NCI-H1092 treated with DMSO at 0.1 percent for 48 hours (cell line): ENCODE measurements around the gene GALNS.
"Not testable (repeated sequence)": the region's sequence is repeated elsewhere in the genome, so short reads cannot be mapped to it uniquely, and the experiment has no call there.

Source experiments
- DNase-seq: peaks from one replicate; lab custom pipeline; 2025; lab: John Stamatoyannopoulos, UW

Gene GALNS

DNA sequence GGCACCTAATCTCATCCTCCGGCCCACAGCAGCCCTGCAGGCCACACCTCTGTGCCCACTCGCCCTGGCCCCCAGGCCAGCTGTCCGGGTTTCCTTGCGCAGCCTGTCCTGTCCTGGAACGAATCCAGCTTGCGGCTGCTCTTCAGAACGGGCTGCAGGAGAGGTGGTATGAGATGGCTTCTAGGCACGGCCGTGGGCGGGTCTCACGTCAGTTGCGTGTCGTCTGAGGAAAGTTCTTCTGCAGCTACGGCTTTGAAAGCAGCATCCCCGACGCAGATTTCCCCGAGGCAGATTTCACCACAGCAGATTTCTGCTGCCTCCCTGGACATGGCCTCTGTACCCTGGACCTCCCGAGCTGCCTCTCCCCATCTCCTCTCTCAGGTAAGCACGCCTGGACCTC lies 18.2 kb downstream of the GALNS start:
- DNase-seq: no peak

DNA sequence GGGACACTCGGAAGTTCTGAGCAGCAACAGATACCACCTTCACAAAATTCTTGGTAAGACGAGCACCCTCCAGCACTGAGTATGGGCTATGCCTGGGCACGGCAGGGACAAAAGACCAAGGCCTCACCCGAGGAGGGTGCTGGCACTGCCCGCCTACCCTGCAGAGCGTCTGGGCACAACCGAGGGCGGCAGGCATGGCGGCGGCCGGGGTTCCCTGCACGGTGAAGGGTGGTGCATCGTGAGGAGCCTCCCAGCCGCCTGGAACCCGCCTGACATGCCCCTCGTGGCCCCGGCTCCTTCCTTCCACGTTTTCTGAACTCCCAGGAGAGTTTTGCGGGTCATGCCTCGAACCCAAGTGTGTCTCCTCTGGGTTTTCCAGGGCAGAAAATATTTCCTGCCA lies 18.9 kb downstream of the GALNS start:
- DNase-seq: no peak

- DNase-seq: no peak
These were observed 20.0 kb downstream of the GALNS start for GRCh38 chr16:88836791-88837190.

- no peak for DNase-seq
These were observed 20.9 kb downstream of the GALNS start for GRCh38 chr16:88835818-88836217.

DNA sequence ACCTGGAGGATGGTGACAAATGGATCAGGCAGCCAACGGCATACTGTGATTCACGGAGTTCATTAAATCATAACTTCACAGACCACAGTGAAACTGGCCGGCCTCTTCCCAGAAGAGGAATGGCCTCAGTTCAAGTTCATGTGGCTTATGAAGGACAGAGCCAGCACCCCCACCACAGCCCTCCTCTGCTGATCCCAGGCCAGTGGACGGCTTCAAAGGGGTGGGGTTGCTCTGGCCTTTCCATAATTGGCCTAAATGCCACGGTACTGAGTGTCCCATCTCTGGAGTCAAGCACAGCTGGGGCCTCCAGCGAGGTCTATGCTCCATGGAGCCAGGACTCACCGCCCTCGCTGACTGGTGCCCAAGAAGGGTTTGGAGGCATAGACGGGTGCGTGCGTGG lies 21.4 kb downstream of the GALNS start:
- no peak for DNase-seq

GRCh38 chr16:88834670-88835069 lies 22.1 kb downstream of the GALNS start:
- DNase-seq: no peak

GRCh38 chr16:88833086-88833485 lies 23.7 kb downstream of the GALNS start:
- no peak for DNase-seq

- no peak for DNase-seq
These were observed 24.9 kb downstream of the GALNS start for GRCh38 chr16:88831838-88832237.

- no peak for DNase-seq
These were observed 26.0 kb downstream of the GALNS start for GRCh38 chr16:88830783-88831182.

DNA sequence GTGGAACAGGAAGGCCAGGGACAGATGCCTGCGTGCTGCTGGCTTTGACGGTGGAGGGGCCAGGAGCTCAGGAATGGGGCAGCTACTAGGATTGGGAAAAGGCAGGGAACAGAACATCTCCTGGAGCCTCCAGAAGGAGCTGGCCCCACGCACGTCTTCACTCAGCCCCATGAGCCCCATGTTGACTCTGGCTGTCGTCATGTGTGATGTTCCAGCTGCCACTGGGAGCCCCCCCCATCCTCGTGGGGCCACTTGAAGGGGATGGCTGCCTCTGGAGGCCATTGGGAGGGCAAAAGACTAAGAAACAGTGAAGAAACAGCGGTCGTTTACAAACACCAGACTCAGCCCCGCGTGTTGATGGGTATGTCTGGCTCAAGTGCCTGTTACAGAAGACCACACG lies 26.5 kb downstream of the GALNS start:
- no peak for DNase-seq

DNA sequence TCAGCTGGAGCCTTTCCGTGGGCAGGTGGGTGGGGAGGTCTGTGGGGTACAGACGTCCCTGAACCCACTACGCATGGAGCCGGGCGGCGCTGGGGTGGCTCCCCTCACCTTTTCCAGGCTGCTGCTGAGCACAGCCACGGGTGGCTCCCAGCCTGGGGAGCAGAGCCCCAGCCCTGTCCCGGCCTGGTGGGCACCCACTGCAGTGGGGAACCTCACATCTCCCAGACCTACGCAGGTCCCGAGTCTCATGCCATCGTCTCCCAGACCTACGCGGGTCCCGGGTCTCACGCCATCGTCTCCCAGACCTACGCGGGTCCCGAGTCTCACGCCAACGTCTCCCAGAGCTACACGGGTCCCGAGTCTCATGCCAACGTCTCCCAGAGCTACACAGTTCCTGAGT lies 28.0 kb downstream of the GALNS start:
- no peak for DNase-seq

GRCh38 chr16:88827727-88828126 lies 29.0 kb downstream of the GALNS start:
- DNase-seq: no peak

DNA sequence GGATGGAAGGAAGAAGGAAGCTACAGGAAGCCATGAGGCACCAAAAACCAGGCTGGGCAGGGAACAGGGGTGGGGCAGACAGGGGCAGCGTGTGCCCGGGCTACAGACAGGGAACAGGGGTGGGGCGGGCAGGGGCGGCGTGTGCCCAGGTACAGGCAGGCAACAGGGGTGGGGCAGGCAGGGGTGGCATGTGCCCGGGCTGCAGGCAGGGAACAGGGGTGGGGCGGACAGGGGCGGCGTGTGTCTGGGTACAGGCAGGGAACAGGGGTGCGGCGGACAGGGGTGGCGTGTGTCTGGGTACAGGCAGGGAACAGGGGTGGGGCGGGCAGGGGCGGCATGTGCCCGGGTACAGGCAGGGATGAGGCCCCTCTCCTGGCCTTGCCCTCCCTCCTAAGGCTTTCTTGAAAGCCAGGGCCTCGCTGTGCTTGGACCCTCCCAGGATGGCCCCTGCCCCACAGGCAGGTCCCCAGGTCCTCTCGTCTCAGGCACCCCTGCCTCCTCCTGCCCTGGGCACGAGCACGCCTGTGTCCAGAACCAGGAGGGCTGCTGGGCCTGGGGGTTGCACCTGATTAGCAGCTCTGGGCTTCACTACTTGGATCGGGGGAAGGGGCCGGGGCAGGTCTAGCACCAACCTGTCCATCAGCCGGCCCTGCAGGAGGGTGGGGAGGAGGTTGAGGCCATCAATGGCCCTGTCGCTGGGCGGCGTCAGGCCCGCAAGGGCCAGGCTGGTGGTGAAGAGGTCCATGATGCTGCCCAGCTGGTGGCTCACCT lies 30.5 kb downstream of the GALNS start:
- DNase-seq: no peak

- DNase-seq: no peak
These were observed 31.6 kb downstream of the GALNS start for GRCh38 chr16:88825146-88825545.

GRCh38 chr16:88824256-88825077 lies 32.3 kb downstream of the GALNS start:
- no peak for DNase-seq

- DNase-seq: not testable (repeated sequence)
These were observed 33.1 kb downstream of the GALNS start for GRCh38 chr16:88823646-88824045.

GRCh38 chr16:88822281-88823040 lies 34.3 kb downstream of the GALNS start:
- DNase-seq: no peak

GRCh38 chr16:88821168-88821850 lies 35.4 kb downstream of the GALNS start:
- no peak for DNase-seq

DNA sequence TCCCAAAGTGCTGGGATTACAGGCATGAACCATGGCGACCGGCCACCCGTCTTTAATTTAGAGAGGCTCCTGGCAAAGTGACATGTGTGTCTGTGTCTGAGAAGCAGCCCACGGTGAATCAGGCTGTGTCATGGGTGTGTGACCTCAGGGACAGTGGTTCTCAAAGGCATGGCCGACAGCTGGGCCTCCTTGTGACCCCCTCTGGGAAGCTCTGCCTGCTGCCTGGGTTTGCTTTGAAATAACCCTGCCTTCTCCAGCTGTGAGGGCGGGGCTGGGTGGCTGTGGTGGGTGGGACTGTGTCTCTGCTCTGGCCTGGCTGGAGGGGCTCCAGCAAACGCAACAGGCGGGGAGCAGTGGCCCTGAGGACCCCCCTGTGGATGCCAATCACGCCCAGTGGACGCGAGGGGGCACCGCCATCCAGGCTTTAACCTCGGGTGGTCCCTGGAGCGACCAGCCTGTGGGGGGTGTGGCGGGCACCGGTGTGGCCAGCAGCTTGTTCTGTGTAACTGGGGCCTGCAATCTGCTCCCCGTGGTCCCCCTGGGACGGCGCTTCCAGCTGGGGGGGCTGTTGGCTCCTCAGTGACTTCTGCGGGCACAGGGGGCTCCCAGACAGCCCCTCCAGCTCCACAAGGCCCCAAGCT lies 36.2 kb downstream of the GALNS start:
- no peak for DNase-seq

- no peak for DNase-seq
These were observed 37.6 kb downstream of the GALNS start for GRCh38 chr16:88819126-88819525.

GRCh38 chr16:88818575-88818874 lies 38.2 kb downstream of the GALNS start:
- no peak for DNase-seq
